SIG-M5 treated with dmso at 0.1 percent for 504 hours (cell line): ENCODE results near the gene SPNS3.

Source experiments
- DNase-seq: peaks from one replicate; lab custom pipeline; 2025; ENCODE audit not compliant: unreplicated experiment; lab: John Stamatoyannopoulos, UW

The SPNS3 gene

DNA sequence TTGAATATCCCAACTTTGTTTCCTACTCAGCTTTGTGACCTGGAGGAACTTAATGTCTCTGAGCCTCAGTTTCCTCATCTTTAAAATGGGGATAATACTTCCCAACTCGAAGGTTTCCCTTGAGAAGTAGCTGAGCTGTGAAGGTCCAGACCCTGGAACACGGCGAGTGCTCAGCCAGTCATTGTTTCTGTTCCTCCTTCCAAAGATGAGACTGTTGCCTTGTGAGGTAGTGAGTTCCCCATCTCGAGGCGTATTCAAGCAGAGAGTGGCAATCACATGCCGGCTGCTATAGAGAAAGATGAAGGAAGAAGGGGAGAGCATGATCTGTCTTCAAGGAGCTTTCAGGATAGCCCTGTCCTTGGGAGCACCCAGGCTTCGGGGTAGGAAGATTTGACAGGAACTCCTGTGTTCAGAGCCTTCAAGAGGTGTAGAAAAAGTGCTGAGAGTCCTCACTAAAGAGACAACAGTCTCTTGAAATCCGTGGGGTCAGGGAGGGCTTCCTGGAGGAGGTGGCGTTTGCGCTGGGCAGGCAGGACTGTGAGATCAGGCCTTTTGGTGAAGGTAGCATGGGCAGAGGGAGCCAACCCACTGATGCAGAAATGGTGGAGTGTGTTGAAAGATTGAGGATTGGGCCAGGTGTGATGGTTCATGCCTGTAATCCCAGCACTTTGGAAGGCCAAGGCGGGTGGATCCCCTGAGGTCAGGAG lies 92.1 kb downstream of the SPNS3 start:
- DNase-seq = no peak

DNA sequence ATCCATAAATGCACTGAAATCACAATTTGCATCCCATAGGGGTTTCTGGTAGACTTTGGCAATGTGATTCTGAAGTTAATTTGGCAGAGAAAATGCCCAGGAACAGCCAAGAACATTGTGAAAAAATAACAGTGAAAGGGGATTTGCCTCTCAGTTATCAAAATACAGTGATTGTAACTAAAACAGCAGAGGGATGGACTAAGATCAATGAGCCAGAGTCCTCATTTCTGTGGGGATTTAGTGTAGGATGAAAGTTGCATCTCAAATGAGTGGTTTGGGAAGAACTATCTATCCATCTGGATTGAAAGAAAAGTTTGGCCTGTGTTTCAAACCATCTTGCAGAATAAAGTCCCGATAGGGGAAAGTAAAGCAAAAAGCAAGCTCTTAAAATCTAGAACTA lies 93.4 kb downstream of the SPNS3 start:
- DNase-seq = no peak

DNA sequence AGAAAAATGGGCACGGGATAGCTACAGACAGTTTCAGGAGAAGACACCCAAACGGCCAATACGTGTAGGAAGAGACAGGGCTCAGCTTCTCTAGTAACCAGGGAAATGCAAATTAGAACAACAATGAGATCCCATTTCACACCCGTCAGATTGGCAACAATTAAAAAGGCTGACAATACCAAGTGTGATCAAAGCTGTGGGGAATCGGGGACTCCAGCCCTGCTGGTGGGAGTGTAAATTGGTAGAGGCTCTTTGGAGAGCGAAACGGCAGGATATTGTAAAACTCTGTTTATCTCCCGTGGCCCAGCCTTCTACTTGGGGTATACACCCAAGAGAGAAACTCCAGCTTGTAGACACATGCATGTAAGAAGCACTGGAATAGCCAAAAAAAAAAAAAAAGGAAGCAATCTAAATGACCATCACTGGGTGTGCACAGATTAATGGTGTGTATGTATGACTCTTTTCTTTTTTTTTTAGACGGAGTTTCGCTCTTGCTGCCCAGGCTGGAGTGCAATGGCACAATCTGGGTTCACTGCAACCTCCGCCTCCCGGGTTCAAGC lies 93.9 kb downstream of the SPNS3 start:
- DNase-seq = no peak

DNA sequence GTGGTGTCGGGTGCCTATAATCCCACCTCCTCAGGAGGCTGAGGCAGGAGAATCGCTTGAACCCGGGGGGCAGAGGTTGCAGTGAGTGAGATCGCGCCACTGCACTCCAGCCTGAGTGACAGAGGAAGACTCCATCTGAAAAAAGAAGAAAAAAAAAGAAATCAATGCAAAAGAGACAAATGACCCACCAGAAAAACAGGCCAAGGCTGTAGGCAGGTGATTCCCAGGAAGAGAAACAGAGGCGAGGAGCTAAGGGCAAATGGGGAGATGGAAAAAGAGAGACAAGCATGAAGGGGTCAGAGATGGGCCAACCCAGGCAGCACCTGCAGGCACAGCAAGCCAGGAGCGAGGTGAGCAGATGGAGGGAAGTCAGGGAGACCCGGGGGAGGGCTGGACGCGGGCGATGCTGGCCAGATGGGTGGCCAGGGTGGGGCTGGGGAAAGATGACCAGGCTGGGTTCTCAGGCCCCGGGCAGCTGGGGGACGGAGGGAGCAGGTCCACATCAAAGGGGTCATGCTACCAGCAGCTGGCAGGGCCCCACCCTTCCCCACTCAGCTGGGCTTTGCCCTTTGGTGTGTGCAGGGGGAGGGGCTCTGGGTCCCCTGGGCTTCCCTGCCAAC lies 95.9 kb downstream of the SPNS3 start:
- no peak for DNase-seq

DNA sequence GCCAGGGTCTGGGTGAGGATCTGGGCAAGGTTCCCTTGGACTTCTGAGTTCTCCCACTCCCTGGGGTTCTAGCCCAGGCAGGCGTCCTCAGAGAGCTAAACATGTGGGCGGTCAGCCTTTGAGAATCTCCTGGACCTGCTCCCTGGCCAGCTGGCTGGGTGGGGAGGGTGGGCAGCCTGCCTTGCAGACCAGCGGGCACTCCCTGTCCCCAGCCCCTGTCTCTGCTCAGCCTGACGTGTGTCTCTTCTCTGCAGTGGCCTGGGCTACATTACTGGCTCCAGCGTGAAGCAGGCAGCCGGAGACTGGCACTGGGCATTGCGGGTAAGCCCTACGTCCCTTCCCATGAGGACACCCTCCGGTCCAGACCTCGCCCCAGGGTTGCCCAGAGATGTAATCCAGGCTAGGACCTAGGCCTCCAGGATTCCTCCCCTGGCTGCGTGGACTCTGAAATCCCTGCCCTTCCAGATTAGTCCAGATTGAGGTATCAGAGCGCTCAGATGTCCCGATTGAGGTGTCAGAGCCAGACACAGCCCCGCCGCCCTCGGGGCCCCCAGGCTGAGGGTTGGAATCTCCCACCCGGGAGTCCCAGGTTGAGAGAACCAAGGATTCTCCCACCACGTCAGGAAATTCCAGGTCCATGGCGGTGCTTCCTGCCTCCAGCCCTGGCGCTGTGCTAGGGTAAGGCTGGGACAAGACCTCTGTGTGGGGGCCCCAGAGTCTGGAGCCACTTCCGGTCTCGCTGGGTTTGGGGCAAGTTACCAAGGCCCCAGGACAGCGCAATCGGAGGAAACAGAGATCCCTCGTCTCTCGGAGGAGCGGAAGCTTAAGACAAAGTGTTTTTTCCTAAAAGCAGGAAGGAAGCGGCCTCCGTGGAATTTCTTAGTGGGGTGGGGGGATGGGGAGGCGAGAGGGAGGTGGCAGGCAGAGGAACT lies 97.3 kb downstream of the SPNS3 start:
- no peak for DNase-seq

DNA sequence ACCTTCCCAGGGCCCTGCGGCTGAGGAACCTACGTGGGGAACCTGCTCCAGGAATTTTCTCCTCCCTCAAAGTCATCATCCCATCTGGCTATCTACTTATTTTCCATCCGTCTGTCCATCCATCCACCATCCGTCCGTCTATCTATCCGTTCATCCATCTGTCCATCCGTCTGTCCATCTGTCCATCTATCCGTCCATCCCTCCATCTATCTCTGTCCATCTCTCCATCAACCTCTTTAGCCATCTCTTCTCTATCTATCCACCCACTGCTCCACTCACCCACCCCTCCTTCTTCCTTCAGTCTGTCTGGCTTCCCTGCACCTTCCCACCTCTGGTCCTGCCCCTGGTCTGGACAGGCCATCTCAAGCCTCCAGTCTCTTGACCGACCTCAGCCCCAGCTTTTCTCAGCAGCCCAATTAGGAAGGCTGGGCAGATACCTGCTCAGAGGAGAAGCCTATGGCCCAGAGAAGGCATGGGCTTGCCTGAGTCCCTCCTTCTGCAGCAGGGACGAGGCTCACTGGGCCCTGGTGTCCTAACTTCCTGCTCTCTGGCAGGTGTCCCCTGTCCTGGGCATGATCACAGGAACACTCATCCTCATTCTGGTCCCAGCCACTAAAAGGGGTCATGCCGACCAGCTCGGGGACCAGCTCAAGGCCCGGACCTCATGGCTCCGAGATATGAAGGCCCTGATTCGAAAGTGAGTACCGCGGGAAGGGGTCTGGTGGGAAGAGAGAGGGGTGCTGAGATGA lies 98.4 kb downstream of the SPNS3 start:
- DNase-seq = no peak

DNA sequence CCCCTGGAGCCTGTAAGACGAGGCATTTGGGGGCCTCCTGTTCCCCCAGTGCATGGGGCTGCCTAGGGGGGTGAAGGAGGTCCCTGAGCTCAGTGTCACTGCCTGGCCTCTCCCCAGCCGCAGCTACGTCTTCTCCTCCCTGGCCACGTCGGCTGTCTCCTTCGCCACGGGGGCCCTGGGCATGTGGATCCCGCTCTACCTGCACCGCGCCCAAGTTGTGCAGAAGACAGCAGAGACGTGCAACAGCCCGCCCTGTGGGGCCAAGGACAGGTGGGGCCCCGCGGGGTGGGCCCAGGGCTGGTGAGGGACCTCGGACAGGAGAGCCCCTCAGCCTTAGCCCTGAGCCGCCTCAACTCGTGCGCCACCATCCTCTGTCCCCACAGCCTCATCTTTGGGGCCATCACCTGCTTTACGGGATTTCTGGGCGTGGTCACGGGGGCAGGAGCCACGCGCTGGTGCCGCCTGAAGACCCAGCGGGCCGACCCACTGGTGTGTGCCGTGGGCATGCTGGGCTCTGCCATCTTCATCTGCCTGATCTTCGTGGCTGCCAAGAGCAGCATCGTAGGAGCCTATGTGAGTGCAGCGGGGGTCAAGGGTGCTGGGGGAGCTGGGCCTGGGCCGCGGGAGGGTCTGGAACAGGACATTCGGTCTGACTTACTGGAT lies 99.3 kb downstream of the SPNS3 start:
- DNase-seq = no peak

DNA sequence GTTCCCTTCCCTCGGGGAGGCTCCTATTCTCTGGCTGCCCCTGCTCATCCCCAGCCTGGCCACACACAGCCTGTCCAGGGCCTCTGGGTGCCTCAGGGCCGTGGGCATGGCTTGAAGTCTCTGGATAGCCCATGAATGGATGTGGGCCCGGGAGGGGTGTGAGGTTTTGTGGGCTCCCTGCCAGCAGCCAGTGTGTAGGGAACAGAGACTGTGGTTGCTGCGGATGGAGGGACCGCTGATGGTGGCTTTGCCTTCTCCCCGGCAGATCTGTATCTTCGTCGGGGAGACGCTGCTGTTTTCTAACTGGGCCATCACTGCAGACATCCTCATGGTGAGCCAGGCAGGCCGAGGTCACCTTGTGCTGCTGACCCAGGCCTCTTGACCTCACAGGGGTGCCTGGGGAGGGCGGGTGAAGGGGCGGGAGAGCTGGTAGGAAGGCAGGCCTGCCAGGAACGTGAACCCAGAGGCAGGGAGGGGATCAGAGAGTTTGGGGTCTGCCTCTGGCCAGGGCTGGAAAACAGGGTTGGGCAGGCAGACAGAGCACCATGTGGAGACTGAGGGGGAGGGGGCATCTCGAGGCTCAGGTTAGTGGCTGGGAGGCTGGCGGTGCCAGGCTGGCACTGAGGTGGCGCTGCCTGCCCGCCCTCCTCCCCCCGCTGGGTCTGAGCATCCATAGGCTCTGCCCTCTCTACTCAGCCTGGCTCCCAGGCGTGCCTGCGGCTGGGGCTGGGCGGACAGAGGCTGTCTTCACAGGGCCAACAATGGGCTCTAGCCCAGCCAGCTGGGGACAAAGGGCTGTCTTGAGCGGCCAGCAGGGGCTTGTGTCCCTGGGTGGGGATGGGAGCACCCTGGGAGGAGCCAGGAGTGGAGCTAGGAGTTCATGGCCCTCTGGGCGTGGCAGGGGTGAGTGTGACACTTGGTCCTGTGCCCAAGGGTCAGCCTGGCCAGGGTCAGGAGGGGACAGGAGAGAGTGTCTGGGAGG lies 100.1 kb downstream of the SPNS3 start:
- no peak for DNase-seq

DNA sequence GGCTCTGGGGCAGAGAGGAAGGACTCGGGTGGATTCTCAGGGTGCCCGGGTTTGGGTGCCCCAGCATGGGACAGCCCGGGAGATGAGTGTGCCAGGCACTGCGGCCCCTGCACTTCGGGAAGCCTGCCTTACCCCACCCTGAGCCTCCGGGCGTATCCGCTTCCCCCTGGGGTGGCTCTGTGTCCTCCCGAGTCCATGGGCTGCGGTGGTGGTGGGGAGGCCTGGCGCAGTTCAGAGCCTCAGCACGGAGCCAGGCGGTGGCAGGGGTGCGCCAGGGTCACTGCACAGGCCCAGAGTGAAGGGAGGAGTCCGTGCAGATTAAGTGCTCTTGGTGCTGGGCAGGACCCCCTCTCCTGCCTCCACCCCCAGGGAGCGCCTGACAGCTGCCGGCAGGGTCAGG lies 100.8 kb downstream of the SPNS3 start:
- no peak for DNase-seq

DNA sequence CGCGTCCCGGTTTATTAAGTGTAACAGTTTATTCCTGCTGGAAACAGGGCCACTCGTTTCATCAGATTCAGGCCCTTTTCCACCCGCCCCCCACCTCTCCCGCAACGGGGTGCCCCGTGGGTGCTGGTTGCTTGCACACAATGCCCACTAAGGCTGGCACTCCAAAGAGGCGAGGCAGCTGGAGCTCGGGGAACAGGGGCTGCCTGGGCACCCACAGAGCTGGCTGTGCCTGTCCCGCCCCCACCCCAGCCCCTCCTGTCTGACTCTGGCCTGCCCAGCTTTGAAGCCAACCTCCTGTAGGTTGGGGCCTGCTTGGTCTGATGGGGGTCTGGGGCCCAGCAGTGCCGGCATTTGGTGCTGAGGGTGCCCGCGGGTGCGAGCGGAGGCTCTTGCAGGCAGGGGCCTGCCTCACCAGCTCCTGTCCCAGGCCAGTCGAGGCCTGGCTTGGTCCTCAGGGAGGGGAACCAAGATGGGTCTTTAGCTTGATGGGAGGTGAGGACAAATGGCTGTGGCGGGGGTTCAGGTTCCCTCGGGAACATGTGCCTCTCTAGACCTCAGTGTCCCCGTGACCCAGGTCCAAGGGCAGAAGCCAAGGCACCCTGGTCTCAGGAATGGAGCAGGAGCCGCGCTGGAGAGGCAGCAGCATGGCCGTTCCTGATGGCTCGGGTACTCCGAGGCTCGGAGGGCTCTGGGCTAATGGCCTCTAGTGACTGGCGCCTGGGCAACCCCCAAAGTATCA lies 101.4 kb downstream of the SPNS3 start:
- DNase-seq = no peak

DNA sequence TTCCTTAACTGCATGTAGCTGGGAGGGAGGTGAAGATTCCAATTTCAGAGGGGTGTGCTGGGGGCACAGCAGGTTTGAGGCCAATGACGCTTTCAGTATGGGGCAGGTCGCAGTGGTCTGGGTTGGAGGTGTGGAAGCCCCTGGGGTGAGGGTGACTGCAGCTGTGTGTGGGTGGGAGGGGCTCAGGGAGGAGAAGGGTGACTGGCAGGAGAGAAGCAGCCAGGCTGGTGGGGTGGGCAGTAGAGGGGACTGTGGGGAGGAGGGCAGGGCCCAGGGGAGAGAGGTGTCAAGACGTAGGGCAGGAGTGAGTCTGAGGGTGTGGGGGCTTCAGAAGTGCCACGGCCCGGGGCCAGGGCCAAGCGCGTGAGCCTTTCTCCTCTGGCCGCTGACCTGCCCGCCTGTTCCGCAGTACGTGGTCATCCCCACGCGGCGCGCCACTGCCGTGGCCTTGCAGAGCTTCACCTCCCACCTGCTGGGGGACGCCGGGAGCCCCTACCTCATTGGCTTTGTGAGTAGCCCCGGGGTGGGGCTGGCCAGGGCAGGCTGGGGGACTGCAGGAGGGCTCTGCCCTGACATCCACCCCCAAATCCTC lies 102.0 kb downstream of the SPNS3 start:
- DNase-seq = no peak

DNA sequence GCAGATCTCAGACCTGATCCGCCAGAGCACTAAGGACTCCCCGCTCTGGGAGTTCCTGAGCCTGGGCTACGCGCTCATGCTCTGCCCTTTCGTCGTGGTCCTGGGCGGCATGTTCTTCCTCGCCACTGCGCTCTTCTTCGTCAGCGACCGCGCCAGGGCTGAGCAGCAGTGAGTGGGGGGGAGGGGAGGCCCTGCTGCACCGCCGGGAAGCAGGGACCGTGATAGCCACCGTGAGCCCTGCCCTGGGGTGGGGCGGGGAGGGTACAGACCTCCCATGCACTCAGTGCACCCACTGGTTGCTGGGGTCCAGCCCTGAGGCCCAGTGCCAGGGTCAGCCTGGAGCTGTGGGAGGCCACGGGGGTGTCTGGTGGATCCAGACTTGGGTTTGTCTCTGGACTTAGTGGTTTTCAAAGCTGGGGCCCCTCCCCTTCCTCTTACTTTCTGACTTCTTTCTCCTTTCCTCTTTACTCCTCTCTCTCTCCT lies 102.6 kb downstream of the SPNS3 start:
- DNase-seq = no peak

DNA sequence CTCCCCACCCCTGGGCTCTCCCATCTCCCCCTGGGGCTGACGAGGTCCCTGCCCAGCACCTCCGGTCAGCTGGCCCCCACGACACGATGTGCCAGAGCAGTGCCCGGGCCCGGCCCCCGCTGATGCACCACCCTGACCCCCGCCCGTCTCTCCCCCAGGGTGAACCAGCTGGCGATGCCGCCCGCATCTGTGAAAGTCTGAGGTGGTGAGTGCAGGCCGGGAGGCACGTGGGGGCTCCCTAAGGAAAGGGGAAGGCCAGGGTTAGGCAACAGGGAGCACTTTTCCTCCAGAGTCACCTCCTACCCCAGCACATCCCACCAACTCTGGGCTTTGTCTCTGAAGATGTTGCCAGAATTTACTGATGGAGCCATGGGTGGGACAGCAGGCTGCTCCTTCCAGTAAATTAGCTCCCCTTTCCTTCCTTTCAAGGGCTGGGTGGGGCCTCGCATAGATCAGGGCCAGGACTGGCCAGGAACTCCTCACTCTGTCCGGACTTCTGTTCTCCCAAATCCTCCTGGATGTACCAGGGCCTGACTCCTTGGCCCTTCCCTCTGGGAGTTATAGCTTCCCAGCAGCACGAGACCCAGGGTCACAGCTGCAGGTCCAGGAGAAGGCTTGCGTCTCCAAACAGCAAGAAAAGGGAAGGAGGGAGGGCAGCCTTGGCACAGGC lies 103.1 kb downstream of the SPNS3 start:
- DNase-seq = no peak
